Sigmoid colon (tissue), 7 donors: ENCODE measurements around the gene BRIP1. TPM values are rescaled to one million over a fixed set of nuclear protein-coding genes. Genes with fewer than 3 reads are reported as not detected.

Source experiments
- DNase-seq: peaks from one replicate; pipeline ENCODE4 v3.0.0-alpha.2; 2019
- H3K27ac ChIP-seq, 4 donors: fragments of 200-600 bp; sonication (generic); one replicate each; pipeline ENCODE4 v1.5.1; 2016 to 2019; ENCODE audit warnings: mild to moderate bottlenecking in 1 of 4
- H3K27me3 ChIP-seq, 3 donors: fragments of 200-600 bp; sonication (generic); one replicate each; pipeline ENCODE4 v1.5.1; 2019; ENCODE audit warnings: mild to moderate bottlenecking in 1 of 3
- H3K36me3 ChIP-seq, 4 donors: fragments of 200-600 bp; sonication (generic); one replicate each; pipeline ENCODE4 v1.5.1; 2016 to 2019
- H3K4me1 ChIP-seq, 4 donors: fragments of 200-600 bp; sonication (generic); one replicate each; pipeline ENCODE4 v1.5.1; 2017 to 2019
- H3K4me3 ChIP-seq, 4 donors: fragments of 200-600 bp; sonication (generic); one replicate each; pipeline ENCODE4 v1.5.1; 2017 to 2019; ENCODE audit warnings: mild to moderate bottlenecking in 2 of 4, moderate library complexity in 1 of 4
- H3K9me3 ChIP-seq, 4 donors: fragments of 200-600 bp in 3 of 4; sonication (generic) in 3 of 4; one replicate each; pipeline versions ENCODE4 v1.5.1 to v1.6.1; 2013 to 2019
- EP300 ChIP-seq, 4 donors: sonication (generic); formaldehyde crosslinking; IDR thresholded peaks; one replicate each; pipeline ENCODE4 v1.6.1; 2017; ENCODE audit warnings: antibody characterized with exemption in 4 of 4
- POLR2A ChIP-seq, 2 donors: fragments of 450-650 bp; IDR thresholded peaks; one replicate each; pipeline ENCODE4 v1.6.1; 2016; ENCODE audit warnings: antibody characterized with exemption in 2 of 2, mild to moderate bottlenecking in 2 of 2, moderate library complexity in 2 of 2
- POLR2AphosphoS5 ChIP-seq, 4 donors: sonication (generic); formaldehyde crosslinking; IDR thresholded peaks; one replicate each; pipeline ENCODE4 v1.6.1; 2017; ENCODE audit warnings: antibody characterized with exemption in 4 of 4
- WGBS, 2 donors: extraction: QIAGEN DNeasy Blood & Tissue Kit; methylation state at CpG; one replicate each; pipeline ENCODE4 v1.1.7; 2013; 5-methylcytosine and 5-hydroxymethylcytosine counted together
- intact Hi-C: fragments of 100-400 bp; cut with DNase I; formaldehyde crosslinking; loops from one replicate; pipeline ENCODE4 v1.15.1; 2023
- polyA plus RNA-seq, 3 donors: library from polyadenylated mRNA; stranded (reverse); fragments of 200-250 nt; gene quantifications; one replicate each; pipeline ENCODE4 v1.2.3, GENCODE V29; 2013
- total RNA-seq, 4 donors: library from RNA; depleted of rRNA; stranded (reverse); fragments of >200 nt; gene quantifications; one replicate each; pipeline ENCODE4 v1.1.0, GENCODE V29; 2016
- TF ChIP-seq, protein P1 (sequence below), 4 experiments: fragments of 450-650 bp in 3 of 4; fragments of 200-600 bp in 1 of 4; IDR thresholded peaks; one replicate each; pipeline ENCODE4 v1.5.1; 2016 to 2019; ENCODE audit warnings: antibody characterized with exemption in 4 of 4, mild to moderate bottlenecking in 3 of 4, moderate library complexity in 2 of 4
- donor health status: healthy with polysubstance abuse.
- donor health status: Bipolar disorder and iron deficiency.
- donor health status: healthy.

Gene BRIP1
- total and polyA plus RNA-seq, 7 donors = under 0.01 to 1.5 (median 0.41) TPM; not detected in 1

DNA sequence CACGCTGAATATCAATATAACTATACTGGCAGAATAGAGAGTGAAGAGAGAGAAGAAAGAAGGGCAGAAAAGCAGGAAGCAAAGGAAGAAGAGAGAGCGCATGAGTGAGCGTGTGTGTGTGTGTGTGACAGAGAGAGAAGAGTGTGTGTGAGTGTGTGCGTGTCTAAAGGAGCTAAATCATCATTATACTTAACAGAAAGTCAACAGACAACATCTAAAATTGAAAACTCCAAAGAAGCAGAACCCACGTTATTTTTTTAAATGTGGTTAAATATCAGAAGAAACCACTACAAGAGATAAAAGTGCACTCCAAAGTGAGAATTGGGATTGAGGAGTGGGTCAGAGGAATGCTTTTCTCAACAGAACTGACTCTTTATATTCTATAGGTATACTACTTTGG lies 77.2 kb downstream of the BRIP1 start:
- intact Hi-C loops = no loop called here

DNA sequence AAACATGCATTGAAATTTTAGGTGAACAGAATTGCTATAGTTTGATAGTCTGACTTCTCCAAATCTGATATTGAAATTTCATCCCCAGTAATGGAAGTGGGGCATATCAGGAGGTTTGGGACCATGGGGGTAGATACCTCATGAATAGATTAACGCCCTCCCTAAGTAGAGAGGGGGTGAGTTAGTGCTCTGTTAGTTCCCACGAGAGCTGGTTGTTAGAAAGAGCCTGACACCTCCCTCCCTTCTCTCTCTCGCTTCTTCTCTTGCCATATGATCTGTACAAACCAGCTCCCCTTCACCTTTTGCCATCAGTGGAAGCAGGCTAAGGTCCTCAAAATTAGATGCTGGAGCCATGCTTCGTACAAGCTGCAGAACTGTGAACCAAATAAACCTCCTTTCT lies 78.8 kb downstream of the BRIP1 start:
- intact Hi-C loops = no loop called here
- 82 to 89% methylated on average over 4 of the region's 4 CpGs for WGBS, 2 donors
- H3K9me3 ChIP-seq = no peaks in the 10 kb centered on the region

More for the DNA sequence above, 77.2 kb downstream of the BRIP1 start:
- Histone ChIP-seq H3K4me1 (no peaks in the 10 kb centered on the region), H3K9me3 (no peaks in the 10 kb centered on the region), H3K36me3 (no peaks in the 10 kb centered on the region), H3K4me3 (no peak overlapping the region), H3K27me3 (no peaks in the 10 kb centered on the region), H3K27ac (no peak overlapping the region)
- TF ChIP-seq EP300 (IDR thresholded peaks at IDR 0.05) = no peak
- no peak for TF ChIP-seq POLR2AphosphoS5 (IDR thresholded peaks at IDR 0.05)
- no peak for TF ChIP-seq POLR2A (IDR thresholded peaks at IDR 0.05)
- TF ChIP-seq, protein P1, sequence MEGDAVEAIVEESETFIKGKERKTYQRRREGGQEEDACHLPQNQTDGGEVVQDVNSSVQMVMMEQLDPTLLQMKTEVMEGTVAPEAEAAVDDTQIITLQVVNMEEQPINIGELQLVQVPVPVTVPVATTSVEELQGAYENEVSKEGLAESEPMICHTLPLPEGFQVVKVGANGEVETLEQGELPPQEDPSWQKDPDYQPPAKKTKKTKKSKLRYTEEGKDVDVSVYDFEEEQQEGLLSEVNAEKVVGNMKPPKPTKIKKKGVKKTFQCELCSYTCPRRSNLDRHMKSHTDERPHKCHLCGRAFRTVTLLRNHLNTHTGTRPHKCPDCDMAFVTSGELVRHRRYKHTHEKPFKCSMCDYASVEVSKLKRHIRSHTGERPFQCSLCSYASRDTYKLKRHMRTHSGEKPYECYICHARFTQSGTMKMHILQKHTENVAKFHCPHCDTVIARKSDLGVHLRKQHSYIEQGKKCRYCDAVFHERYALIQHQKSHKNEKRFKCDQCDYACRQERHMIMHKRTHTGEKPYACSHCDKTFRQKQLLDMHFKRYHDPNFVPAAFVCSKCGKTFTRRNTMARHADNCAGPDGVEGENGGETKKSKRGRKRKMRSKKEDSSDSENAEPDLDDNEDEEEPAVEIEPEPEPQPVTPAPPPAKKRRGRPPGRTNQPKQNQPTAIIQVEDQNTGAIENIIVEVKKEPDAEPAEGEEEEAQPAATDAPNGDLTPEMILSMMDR (IDR thresholded peaks at IDR 0.05) = no peak
- 80 to 97% methylated on average over 5 of the region's 5 CpGs for whole genome bisulfite sequencing, 2 donors
- no peak for DNase-seq

DNA sequence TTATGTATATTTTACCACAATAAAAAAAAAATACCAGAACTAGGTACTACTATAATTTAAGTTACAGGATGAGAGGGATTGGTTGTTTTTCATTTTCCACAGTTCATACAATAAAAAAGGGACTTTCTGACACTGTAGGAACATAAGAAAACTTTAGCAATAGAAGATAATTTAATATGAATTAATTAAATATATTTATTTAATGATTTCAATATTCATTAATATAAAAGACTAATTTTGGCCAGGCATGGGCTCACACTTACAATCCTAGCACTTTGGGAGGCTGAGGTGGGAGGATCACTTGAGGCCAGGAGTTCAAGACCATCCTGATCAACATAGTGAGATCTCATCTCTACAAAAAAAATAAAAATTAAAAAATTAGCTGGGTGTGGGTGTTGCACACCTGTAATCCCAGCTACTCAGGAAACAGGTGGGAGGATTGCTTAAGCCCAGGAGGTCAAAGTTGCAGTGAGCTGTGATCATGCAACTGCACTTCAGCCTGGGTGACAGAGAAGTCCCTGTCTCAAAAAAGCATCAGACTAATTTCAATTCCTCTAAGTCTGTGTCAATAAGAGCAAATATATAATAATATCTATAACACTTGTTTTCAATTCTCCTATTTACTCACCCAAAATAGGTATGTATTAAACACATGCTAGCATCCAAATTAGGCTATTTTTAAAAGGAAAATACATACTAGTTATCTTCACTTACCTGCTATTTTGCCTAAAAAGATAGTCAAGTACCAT lies 79.6 kb downstream of the BRIP1 start:
- Histone ChIP-seq H3K27ac (no peak overlapping the region), H3K9me3 (no peaks in the 10 kb centered on the region), H3K36me3 (no peaks in the 10 kb centered on the region), H3K27me3 (no peaks in the 10 kb centered on the region), H3K4me3 (no peak overlapping the region), H3K4me1 (no peaks in the 10 kb centered on the region)
- TF ChIP-seq, protein P1 (IDR thresholded peaks at IDR 0.05) = no peak
- TF ChIP-seq POLR2A (IDR thresholded peaks at IDR 0.05) (no peak), EP300 (IDR thresholded peaks at IDR 0.05) (no peak), POLR2AphosphoS5 (IDR thresholded peaks at IDR 0.05) (no peak)
- intact Hi-C loops = no loop called here
- DNase-seq = no peak

More for the DNA sequence above, 78.8 kb downstream of the BRIP1 start:
- Histone ChIP-seq H3K27me3 (no peaks in the 10 kb centered on the region), H3K4me1 (no peaks in the 10 kb centered on the region), H3K36me3 (no peaks in the 10 kb centered on the region), H3K27ac (no peak overlapping the region), H3K4me3 (no peak overlapping the region)
- TF ChIP-seq, protein P1 (IDR thresholded peaks at IDR 0.05) = no peak
- TF ChIP-seq POLR2AphosphoS5 (IDR thresholded peaks at IDR 0.05) (no peak), EP300 (IDR thresholded peaks at IDR 0.05) (no peak), POLR2A (IDR thresholded peaks at IDR 0.05) (no peak)
- no peak for DNase-seq

DNA sequence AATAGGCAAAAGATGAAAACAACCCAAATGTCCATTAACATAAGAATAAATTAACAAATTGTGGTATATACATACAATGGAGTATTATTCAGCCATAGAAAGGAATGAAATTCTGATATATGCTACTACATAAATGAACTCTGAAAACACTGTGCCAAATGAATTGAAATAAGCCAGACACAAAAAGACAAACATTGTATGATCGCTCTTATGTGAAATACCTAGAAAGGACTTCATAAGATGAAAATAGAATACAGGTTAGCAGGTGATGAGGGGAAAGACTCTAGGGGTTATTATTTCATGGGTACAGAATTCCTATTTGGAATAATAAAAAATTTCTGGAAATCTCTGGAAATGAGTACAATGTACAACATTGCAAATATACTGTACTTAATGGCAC lies 80.2 kb downstream of the BRIP1 start:
- no peak for DNase-seq
- Histone ChIP-seq H3K27ac (no peak overlapping the region), H3K27me3 (no peaks in the 10 kb centered on the region), H3K4me1 (no peaks in the 10 kb centered on the region), H3K4me3 (no peak overlapping the region), H3K36me3 (no peaks in the 10 kb centered on the region), H3K9me3 (no peaks in the 10 kb centered on the region)
- intact Hi-C loops = no loop called here
- WGBS, 2 donors = 93 to 99% methylated on average over 1 of the region's 1 CpG
- TF ChIP-seq POLR2AphosphoS5 (IDR thresholded peaks at IDR 0.05) (no peak), POLR2A (IDR thresholded peaks at IDR 0.05) (no peak), EP300 (IDR thresholded peaks at IDR 0.05) (no peak)
- TF ChIP-seq, protein P1 (IDR thresholded peaks at IDR 0.05) = no peak

DNA sequence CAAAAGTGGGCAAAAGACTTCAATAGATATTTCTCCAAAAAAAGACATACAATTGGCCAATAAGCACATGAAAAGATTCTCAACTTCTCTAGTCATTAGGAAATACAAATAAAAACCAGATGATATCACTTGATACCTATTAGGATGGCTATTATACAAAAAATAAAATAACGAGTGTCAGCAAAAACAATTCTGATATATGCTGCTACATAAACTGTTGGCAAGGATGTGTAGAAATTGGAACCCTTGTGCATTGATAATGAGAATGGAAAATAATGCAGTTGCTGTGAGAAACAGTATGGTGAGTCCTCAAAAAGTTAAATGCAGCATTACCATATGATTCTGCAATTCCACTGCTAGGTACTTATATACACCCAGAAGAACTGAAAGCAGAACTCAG lies 80.6 kb downstream of the BRIP1 start:
- H3K4me3 ChIP-seq = no peak overlapping the region
- TF ChIP-seq EP300 (IDR thresholded peaks at IDR 0.05) (no peak), POLR2A (IDR thresholded peaks at IDR 0.05) (no peak), POLR2AphosphoS5 (IDR thresholded peaks at IDR 0.05) (no peak)
- TF ChIP-seq, protein P1 (IDR thresholded peaks at IDR 0.05) = no peak
- intact Hi-C loops = no loop called here
- no peak overlapping the region for H3K27ac ChIP-seq
- no peak for DNase-seq
- WGBS, 2 donors = 92 to 95% methylated on average over 1 of the region's 1 CpG
- H3K4me1 ChIP-seq = no peaks in the 10 kb centered on the region
- H3K27me3 ChIP-seq = no peaks in the 10 kb centered on the region
- no peaks in the 10 kb centered on the region for H3K36me3 ChIP-seq
- H3K9me3 ChIP-seq = no peaks in the 10 kb centered on the region
